ENCODE measurements around the gene MCF2L2.

MCF2L2 gene

GRCh38 chr3:183285318-183285717 lies 143.1 kb downstream of the MCF2L2 start:
- DNase-seq: no peak

GRCh38 chr3:183284570-183284969 lies 143.8 kb downstream of the MCF2L2 start:
- no peak for DNase-seq

- no peak for DNase-seq
Observed at GRCh38 chr3:183283886-183284285, 144.5 kb downstream of the MCF2L2 start.

- no peak for DNase-seq
Observed at GRCh38 chr3:183281126-183281797, 147.2 kb downstream of the MCF2L2 start.

- no peak for DNase-seq
Observed at GRCh38 chr3:183279371-183279770, 149.0 kb downstream of the MCF2L2 start.

GRCh38 chr3:183278479-183279088 lies 149.8 kb downstream of the MCF2L2 start:
- no peak for DNase-seq

GRCh38 chr3:183277260-183277659 lies 151.2 kb downstream of the MCF2L2 start:
- no peak for DNase-seq

GRCh38 chr3:183275937-183276336 lies 152.5 kb downstream of the MCF2L2 start:
- DNase-seq: no peak

- no peak for DNase-seq
Observed at GRCh38 chr3:183275418-183275817, 153.0 kb downstream of the MCF2L2 start.

GRCh38 chr3:183274609-183275008 lies 153.8 kb downstream of the MCF2L2 start:
- DNase-seq: no peak

GRCh38 chr3:183272791-183273190 lies 155.6 kb downstream of the MCF2L2 start:
- DNase-seq: no peak

GRCh38 chr3:183272142-183272541 lies 156.3 kb downstream of the MCF2L2 start:
- no peak for DNase-seq

GRCh38 chr3:183270344-183270743 lies 158.1 kb downstream of the MCF2L2 start:
- DNase-seq: no peak

- no peak for DNase-seq
Observed at GRCh38 chr3:183269345-183269744, 159.1 kb downstream of the MCF2L2 start.

GRCh38 chr3:183268366-183268765 lies 160.1 kb downstream of the MCF2L2 start:
- DNase-seq: no peak

GRCh38 chr3:183267140-183267539 lies 161.3 kb downstream of the MCF2L2 start:
- DNase-seq: no peak

GRCh38 chr3:183266454-183266853 lies 162.0 kb downstream of the MCF2L2 start:
- no peak for DNase-seq

- DNase-seq: peak; percentile 46
Observed at GRCh38 chr3:183265834-183266417, 162.5 kb downstream of the MCF2L2 start.

- no peak for DNase-seq
Observed at GRCh38 chr3:183265157-183265642, 163.2 kb downstream of the MCF2L2 start.

- DNase-seq: no peak
Observed at GRCh38 chr3:183264268-183264667, 164.2 kb downstream of the MCF2L2 start.

- DNase-seq: no peak
Observed at GRCh38 chr3:183262875-183263378, 165.5 kb downstream of the MCF2L2 start.

- no peak for DNase-seq
Observed at GRCh38 chr3:183261151-183261724, 167.2 kb downstream of the MCF2L2 start.

GRCh38 chr3:183260167-183260904 lies 168.1 kb downstream of the MCF2L2 start:
- DNase-seq: no peak
